Measurements from ENCODE around the gene ABCC3. TPM values are rescaled to one million over a fixed set of nuclear protein-coding genes. Genes with fewer than 3 reads are reported as not detected.

The ABCC3 gene
- total RNA-seq, 4 donors from 2014 or later = 19.6 to 93.7 (median 34.1) TPM

DNA sequence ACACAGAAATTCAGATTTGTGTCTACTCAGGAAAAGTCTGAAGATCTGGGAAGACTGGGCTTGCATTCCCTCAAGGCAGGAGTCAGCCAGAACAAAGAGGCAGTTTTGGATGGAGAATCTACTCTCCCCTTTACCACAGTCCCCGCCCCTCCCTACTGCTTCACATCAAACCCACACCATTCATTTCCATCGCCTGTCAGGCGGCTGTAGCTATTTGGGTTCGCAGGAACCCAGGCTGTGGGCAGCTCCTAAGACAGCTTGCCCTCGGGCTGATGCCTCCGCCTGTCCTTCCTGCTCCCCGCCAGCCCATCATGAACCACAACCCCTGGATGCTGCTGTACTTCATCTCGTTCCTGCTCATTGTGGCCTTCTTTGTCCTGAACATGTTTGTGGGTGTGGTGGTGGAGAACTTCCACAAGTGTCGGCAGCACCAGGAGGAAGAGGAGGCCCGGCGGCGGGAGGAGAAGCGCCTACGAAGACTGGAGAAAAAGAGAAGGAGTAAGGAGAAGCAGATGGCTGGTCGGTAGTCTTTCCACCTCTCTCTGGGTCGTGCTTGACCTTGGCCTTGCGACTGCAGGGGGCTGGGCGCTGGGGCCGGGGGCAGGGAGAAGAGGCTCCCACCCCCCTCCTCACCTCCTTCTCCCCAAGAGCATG is 27.0 kb upstream of the ABCC3 start:
- 48 to 70% methylated on average over 10 to 17 of the region's 19 CpGs for WGBS, 2 donors
- intact Hi-C loops (cut with DNase I) = no loop called here
- Histone ChIP-seq H3K9me3 (no peaks in the 10 kb centered on the region), H3K27ac (no peak overlapping the region), H3K27me3 (peaks cover 0 to 79% (median 0%) of the 10 kb centered on the region in 4 donors), H3K4me3 (no peak overlapping the region), H3K4me1 (peaks cover 0 to 31% (median 12%) of the 10 kb centered on the region in 3 donors), H3K36me3 (no peaks in the 10 kb centered on the region)
- TF ChIP-seq, protein P1, sequence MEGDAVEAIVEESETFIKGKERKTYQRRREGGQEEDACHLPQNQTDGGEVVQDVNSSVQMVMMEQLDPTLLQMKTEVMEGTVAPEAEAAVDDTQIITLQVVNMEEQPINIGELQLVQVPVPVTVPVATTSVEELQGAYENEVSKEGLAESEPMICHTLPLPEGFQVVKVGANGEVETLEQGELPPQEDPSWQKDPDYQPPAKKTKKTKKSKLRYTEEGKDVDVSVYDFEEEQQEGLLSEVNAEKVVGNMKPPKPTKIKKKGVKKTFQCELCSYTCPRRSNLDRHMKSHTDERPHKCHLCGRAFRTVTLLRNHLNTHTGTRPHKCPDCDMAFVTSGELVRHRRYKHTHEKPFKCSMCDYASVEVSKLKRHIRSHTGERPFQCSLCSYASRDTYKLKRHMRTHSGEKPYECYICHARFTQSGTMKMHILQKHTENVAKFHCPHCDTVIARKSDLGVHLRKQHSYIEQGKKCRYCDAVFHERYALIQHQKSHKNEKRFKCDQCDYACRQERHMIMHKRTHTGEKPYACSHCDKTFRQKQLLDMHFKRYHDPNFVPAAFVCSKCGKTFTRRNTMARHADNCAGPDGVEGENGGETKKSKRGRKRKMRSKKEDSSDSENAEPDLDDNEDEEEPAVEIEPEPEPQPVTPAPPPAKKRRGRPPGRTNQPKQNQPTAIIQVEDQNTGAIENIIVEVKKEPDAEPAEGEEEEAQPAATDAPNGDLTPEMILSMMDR (IDR thresholded peaks at IDR 0.05) = no peak
- TF ChIP-seq POLR2A (IDR thresholded peaks at IDR 0.05) = no peak
- no peak for DNase-seq

DNA sequence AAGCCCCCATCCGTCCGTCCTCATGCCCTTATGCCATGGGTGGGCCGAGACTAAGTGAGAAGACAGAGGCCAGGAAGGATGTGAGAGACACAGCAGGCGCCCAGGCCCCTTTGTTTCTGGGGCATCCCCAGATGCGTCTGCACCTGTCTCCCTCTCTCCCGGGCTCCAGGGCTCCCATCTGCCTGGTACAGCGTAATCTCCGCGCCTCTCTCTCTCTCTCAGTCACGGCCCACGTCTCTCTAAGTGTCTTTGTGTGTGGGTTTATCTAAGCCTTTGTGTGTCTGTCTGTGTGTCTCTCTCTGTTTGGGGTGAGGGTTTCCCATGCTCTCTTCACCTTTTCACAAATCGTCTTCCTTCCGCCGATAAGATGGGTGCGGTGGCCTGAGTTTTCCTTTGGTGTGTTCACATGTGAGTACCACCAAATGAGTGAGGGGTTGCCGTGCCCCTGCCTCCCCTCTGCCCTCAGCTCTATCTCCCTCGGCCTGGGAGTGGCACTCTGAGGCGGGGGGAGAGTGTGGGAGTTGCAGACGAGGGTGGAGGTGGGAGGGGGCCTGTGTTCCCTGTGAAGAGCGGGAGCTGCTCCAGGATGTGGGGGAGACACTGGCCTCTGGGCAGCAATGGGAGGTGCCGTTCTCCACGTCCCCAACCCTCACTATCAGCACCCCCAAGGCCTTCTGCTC is 25.8 kb upstream of the ABCC3 start:
- intact Hi-C loops (cut with DNase I) = no loop called here
- 60 to 68% methylated on average over 14 to 18 of the region's 22 CpGs for WGBS, 2 donors
- Histone ChIP-seq H3K27ac (no peak overlapping the region), H3K4me1 (peaks cover 4 to 42% (median 17%) of the 10 kb centered on the region in 3 donors), H3K9me3 (no peaks in the 10 kb centered on the region), H3K27me3 (peaks cover 0 to 67% (median 0%) of the 10 kb centered on the region in 4 donors), H3K4me3 (no peak overlapping the region), H3K36me3 (no peaks in the 10 kb centered on the region)
- TF ChIP-seq, protein P1 (IDR thresholded peaks at IDR 0.05) = no peak
- TF ChIP-seq POLR2A (IDR thresholded peaks at IDR 0.05) = no peak
- DNase-seq = no peak

DNA sequence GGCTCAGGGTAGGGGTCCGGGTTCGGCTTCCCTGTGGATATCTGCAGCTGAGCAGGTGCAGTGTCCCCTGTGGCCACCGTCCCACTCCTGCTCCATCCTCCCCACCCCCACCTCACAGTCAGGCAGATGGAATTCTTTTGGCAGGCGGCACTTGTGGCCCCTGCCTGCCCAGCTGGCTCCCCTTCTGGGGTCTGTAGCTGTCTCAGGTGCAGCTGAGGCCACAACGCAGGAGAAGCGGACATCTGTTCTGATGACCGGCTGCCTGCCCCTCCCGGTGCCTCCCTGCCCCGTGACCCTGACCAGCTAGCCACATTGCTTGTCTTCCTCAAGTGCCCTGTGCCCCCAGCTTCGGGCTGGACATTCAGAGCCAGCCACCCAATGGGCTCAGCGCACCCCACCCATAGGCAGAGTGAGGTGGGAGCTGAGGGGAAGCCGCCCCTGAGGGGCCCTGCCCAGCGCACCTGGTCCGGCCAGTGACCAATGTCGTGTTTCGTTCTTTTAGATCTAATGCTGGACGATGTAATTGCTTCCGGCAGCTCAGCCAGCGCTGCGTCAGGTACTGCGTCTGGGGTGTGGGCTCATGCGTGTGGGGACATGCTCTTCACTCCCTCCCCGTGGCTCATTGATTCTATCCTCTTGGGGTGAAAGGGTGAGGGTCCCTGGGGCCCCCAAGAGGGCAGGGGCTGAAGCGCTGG is 25.2 kb upstream of the ABCC3 start:
- Histone ChIP-seq H3K36me3 (no peaks in the 10 kb centered on the region), H3K27me3 (peaks cover 0 to 60% (median 0%) of the 10 kb centered on the region in 4 donors), H3K4me1 (peaks cover 4 to 39% (median 13%) of the 10 kb centered on the region in 3 donors), H3K9me3 (no peaks in the 10 kb centered on the region), H3K27ac (no peak overlapping the region), H3K4me3 (no peak overlapping the region)
- TF ChIP-seq, protein P1 (IDR thresholded peaks at IDR 0.05) = no peak
- no peak for TF ChIP-seq POLR2A (IDR thresholded peaks at IDR 0.05)
- no peak for DNase-seq
- 72 to 87% methylated on average over 12 to 19 of the region's 24 CpGs for WGBS, 2 donors
- intact Hi-C loops (cut with DNase I) = no loop called here

DNA sequence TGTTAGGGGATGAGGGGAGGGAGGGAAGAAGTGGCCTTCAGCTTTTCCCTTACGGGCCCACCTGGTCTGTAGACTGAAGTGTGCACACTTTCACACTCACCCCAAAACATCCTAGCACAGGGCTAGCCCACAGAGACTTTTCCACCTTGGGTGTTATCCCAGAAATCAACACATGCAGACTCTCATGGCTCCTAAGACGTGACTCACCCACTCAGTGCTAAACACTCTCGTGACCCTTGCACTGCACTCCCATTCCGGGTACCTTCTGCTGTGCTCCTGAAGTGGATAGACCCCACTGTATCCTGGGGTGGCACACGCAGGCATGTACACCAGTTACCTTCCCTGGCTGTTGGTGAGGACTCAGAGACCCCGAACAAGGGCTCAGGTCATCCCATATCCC is 23.0 kb upstream of the ABCC3 start:
- no peak for DNase-seq
- WGBS, 2 donors = 82 to 87% methylated on average over 3 to 5 of the region's 6 CpGs
- Histone ChIP-seq H3K36me3 (no peaks in the 10 kb centered on the region), H3K4me3 (no peak overlapping the region), H3K9me3 (no peaks in the 10 kb centered on the region), H3K4me1 (peaks cover 4 to 26% (median 5%) of the 10 kb centered on the region in 3 donors), H3K27ac (no peak overlapping the region), H3K27me3 (peaks cover 0 to 44% (median 0%) of the 10 kb centered on the region in 4 donors)
- intact Hi-C loops (cut with DNase I) = no loop called here
- no peak for TF ChIP-seq POLR2A (IDR thresholded peaks at IDR 0.05)
- TF ChIP-seq, protein P1 (IDR thresholded peaks at IDR 0.05) = no peak

DNA sequence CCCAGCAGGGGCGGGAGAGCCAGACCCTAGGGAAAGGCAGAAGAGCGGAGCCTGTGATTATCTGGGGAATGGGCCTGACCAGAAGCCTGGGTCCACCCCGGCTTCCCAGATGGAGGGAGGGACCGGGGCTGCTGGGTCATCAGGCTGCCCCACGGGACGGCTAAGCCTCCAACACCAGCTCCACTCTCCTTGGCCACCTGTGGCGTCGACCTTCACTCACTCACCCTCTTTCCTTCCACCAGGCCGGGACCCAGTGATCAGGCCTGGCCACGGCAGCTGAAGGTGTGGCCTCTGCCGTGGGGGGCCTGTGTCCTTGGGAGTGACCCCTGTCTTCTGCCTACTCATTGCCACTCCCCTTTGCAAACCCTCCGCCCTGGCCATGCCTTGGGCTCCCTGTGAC is 22.4 kb upstream of the ABCC3 start:
- H3K27ac ChIP-seq = no peak overlapping the region
- TF ChIP-seq, protein P1 (IDR thresholded peaks at IDR 0.05) = no peak
- TF ChIP-seq POLR2A (IDR thresholded peaks at IDR 0.05) = no peak
- H3K36me3 ChIP-seq = no peaks in the 10 kb centered on the region
- intact Hi-C loops (cut with DNase I) = no loop called here
- H3K27me3 ChIP-seq = peaks cover 0 to 44% (median 0%) of the 10 kb centered on the region in 4 donors
- peaks cover 4 to 26% (median 5%) of the 10 kb centered on the region in 3 donors for H3K4me1 ChIP-seq
- no peak overlapping the region for H3K4me3 ChIP-seq
- no peaks in the 10 kb centered on the region for H3K9me3 ChIP-seq
- no peak for DNase-seq
- WGBS, 2 donors = 91 to 95% methylated on average over 6 to 8 of the region's 12 CpGs
